Dermis microvascular lymphatic vessel endothelial cell (primary cell): Measurements from ENCODE around the gene VAMP4. TPM values are rescaled to one million over a fixed set of nuclear protein-coding genes. Genes with fewer than 3 reads are reported as not detected.

Source experiments
- DNase-seq, 2 donors: peaks; one replicate each; pipeline versions ENCODE4 v3.0.0 to v3.0.0-alpha.2; 2010; ENCODE audit warnings: low read depth in 2 of 2
- total RNA-seq: library from RNA; depleted of rRNA; stranded (reverse); fragments of >200 nt; gene quantifications from 2 replicates; pipeline ENCODE4 v1.2.1, GENCODE V29; 2014

VAMP4 gene
- total RNA-seq, 1 donor from 2014 or later: 3.1 TPM

- no peak for DNase-seq
These were observed 88.1 kb downstream of the VAMP4 start for GRCh38 chr1:171653796-171654195.

DNA sequence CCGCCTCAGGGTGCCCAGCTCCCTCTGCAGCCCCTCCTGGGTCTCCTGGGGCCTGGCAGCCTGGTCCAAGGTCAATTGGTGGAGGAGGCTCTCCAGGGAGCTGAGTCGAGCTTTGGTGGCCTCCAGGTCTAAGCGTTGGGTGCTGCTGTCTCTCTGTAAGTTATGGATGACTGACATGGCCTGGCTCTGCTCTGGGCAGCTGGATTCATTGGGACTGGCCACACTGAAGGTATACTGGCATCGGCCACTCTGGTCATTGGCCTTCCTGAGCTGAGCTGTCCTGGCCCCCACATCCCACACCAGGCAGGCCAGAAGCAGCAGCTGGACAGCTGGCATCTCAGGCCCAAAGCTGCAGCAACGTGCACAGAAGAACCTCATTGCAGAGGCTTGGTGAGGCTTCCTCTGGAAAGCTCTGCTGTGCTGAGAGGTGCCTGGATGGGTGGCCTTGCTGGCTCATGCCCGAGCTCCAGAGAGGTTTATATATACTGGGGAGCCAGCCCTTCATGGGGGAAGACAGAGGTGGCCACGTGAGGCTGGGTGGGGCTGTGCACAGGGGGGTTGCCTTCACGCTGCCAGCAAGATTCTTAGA lies 89.5 kb downstream of the VAMP4 start, which contains the start of gene MYOC:
MYOC (minus strand) TSS at position 455 of the 589 bp plus-strand sequence; CDS start at position 378, 77 bp downstream.
- no peak for DNase-seq

Other genes with a start within 250 kb of the VAMP4 start
- not detected in 2 replicates for gene MYOCOS, start 119.8 kb downstream of the VAMP4 start, total RNA-seq
- gene MYOC, start 89.4 kb downstream of the VAMP4 start, total RNA-seq: not detected in 2 replicates
- 19.4 and 29.1 TPM in 2 replicates for gene METTL13, start 39.6 kb upstream of the VAMP4 start, total RNA-seq
- 0.51 and 2.5 TPM in 2 replicates for gene DNM3, start 99.4 kb upstream of the VAMP4 start, total RNA-seq